Cardiac fibroblast (primary cell): ENCODE measurements around the gene METTL13.
A peak's percentile ranks its signal among the peaks of the same experiment; 100 is the strongest.

Experiments used
- DNase-seq, 2 donors: peaks; one replicate each; pipeline versions ENCODE4 v3.0.0 to v3.0.0-alpha.2; 2010; ENCODE audit warnings: low read depth in 2 of 2
- H3K4me3 ChIP-seq, 2 donors: replicated peaks in 1 of 2; 1 replicate in 1 of 2; 2 replicates in 1 of 2; pipeline ENCODE4 v1.5.1; 2011; ENCODE audit warnings: low read depth in 2 of 2, low read length in 2 of 2, mild to moderate bottlenecking in 2 of 2, moderate library complexity in 1 of 2
- TF ChIP-seq, protein P1 (sequence below): IDR thresholded peaks from one replicate; pipeline ENCODE4 v1.5.1; 2011; ENCODE audit warnings: low read depth, mild to moderate bottlenecking, low read length, inconsistent platforms

The METTL13 gene

GRCh38 chr1:171790318-171790717 lies 8.9 kb downstream of the METTL13 start:
- H3K4me3 ChIP-seq, result no peak overlapping the region
- TF ChIP-seq, protein P1, sequence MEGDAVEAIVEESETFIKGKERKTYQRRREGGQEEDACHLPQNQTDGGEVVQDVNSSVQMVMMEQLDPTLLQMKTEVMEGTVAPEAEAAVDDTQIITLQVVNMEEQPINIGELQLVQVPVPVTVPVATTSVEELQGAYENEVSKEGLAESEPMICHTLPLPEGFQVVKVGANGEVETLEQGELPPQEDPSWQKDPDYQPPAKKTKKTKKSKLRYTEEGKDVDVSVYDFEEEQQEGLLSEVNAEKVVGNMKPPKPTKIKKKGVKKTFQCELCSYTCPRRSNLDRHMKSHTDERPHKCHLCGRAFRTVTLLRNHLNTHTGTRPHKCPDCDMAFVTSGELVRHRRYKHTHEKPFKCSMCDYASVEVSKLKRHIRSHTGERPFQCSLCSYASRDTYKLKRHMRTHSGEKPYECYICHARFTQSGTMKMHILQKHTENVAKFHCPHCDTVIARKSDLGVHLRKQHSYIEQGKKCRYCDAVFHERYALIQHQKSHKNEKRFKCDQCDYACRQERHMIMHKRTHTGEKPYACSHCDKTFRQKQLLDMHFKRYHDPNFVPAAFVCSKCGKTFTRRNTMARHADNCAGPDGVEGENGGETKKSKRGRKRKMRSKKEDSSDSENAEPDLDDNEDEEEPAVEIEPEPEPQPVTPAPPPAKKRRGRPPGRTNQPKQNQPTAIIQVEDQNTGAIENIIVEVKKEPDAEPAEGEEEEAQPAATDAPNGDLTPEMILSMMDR, result no peak
- DNase-seq, result no peak

GRCh38 chr1:171792656-171793369 lies 11.4 kb downstream of the METTL13 start:
- no peak overlapping the region for H3K4me3 ChIP-seq
- TF ChIP-seq, protein P1, result no peak
- DNase-seq, result no peak

DNA sequence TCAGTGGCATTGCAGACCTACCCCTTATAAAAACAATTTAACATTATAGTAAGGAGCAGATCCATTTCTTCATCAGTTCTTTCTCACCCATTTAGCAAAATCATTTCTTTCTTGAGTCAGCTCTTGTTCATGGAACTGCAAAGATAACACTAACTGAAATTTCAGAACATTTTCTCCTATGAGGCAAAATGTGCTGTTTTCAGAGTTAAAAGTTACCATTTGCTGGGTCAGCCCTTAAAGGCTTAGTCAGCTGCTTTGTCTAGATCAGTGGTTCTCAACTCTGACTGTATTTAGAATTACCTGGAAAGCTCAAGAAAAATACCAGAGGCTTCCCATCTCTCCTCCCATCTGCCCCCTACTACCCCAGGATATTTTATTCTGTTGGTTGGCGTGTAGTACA lies 12.2 kb downstream of the METTL13 start:
- no peak overlapping the region for H3K4me3 ChIP-seq
- DNase-seq, result peak in 1 of 2 donors; percentile 59
- TF ChIP-seq, protein P1, result no peak

DNA sequence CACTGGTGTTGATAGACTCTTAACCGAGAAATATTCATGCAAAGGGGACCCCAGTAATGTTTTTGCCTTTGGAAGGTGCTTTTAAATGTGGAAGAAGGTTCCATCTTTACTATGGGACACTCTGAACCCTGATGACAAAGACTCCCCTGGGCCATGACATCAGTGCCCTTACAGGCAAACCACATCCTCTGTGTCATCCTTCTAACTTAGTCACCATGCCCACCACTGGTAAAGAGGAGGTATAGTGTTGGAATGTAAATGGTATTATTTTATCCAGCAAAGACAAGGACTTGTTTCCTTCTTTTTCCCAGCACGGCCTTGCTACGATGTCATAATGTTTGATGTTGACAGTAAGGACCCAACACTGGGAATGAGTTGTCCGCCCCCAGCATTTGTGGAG lies 12.6 kb downstream of the METTL13 start:
- H3K4me3 ChIP-seq, result no peak overlapping the region
- peak; percentile 12 to 87 for DNase-seq

DNA sequence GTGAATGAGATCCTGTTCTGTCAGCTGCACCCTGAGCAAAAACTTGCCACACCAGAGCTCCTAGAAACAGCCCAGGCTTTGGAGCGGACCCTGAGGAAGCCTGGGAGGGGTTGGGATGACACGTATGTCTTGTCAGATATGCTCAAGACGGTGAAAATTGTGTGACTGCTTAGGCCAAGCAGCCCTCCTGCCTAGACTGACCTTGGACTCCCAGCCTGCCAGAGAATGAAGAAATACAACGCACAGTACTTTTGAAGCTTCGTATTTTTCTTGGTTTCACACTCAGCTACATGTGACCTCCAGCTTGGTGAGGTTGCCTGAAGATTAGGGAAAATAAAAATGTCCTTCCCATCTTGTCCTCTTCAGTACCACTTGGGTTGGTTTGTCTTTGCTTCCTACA lies 15.1 kb downstream of the METTL13 start:
- DNase-seq, result no peak
- TF ChIP-seq, protein P1, result no peak
- H3K4me3 ChIP-seq, result no peak overlapping the region

More for the DNA sequence above, 12.6 kb downstream of the METTL13 start:
- TF ChIP-seq, protein P1, result no peak

DNA sequence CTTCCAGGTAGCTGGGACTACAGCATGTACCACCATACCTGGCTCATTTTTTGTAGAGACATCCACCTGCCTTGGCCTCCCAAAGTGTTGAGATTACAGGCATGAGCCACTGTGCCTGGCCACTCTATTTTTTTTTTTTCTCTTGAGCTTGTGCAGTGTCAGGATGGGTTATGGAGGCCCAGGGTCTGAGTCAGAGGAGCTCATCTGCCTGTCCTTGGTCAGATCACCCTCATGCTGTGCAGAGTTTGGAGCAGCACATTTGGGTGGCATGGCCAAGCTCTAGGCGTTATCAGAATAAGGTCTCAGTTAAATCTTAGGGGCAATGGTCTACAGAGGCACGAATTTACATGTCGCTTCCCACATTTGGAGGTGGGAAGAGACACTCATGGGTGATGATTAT lies 16.9 kb downstream of the METTL13 start:
- TF ChIP-seq, protein P1, result no peak
- H3K4me3 ChIP-seq, result no peak overlapping the region
- no peak for DNase-seq

GRCh38 chr1:171798765-171799164 lies 17.3 kb downstream of the METTL13 start:
- TF ChIP-seq, protein P1, result no peak
- DNase-seq, result peak in 1 of 2 donors; percentile 38

More at GRCh38 chr1:171798765-171799164, 17.3 kb downstream of the METTL13 start:
- H3K4me3 ChIP-seq, result no peak overlapping the region
